GM12878 (cell line): ENCODE measurements around the gene CTBP1. TPM values are rescaled to one million over a fixed set of nuclear protein-coding genes. Genes with fewer than 3 reads are reported as not detected.
A peak's percentile ranks its signal among the peaks of the same experiment; 100 is the strongest.

ENCODE experiments used
- CBFB ChIP-seq: IDR thresholded peaks from 2 replicates; pipeline ENCODE4 v1.6.1; 2016; ENCODE audit warnings: antibody characterized with exemption, low read depth
- ETV6 ChIP-seq, 2 experiments: fragments of 450-650 bp in 1 of 2; IDR thresholded peaks in 1 of 2; conservative IDR thresholded peaks in 1 of 2; 2 replicates each; pipeline ENCODE4 v1.6.1; 2014; ENCODE audit warnings: antibody characterized with exemption in 1 of 2, borderline replicate concordance in 1 of 2, low read depth in 1 of 2, mild to moderate bottlenecking in 1 of 2, moderate library complexity in 1 of 2
- KDM1A ChIP-seq: fragments of 200-600 bp; sonication (generic); IDR thresholded peaks from 2 replicates; pipeline ENCODE4 v1.6.1; 2016; ENCODE audit warnings: borderline replicate concordance
- NR2C1 ChIP-seq: fragments of 450-650 bp; IDR thresholded peaks from 2 replicates; pipeline ENCODE4 v1.6.1; 2017; ENCODE audit warnings: antibody characterized with exemption, mild to moderate bottlenecking, moderate library complexity
- SPI1 ChIP-seq: IDR thresholded peaks from 2 replicates; pipeline ENCODE4 v1.6.1; 2011; ENCODE audit warnings: low read depth, mild to moderate bottlenecking, low read length, moderate library complexity, borderline replicate concordance; ENCODE audit not compliant: insufficient read depth
- TARDBP ChIP-seq: IDR thresholded peaks from 2 replicates; pipeline ENCODE4 v1.6.1; 2016; ENCODE audit warnings: borderline replicate concordance
- TCF7 ChIP-seq: IDR thresholded peaks from 2 replicates; pipeline ENCODE4 v1.6.1; 2014; ENCODE audit warnings: antibody characterized with exemption, borderline replicate concordance
- polyA plus RNA-seq, 11 experiments: library from polyadenylated mRNA; depleted of rRNA in 4 of 11; unstranded in 6 of 11; stranded (reverse) in 5 of 11; fragments of >200 nt; fragmentation: Nextera tagmentation in 4 of 11; fragmentation: Illumina TruSeq in 1 of 11; extraction: Ambion mirVana in 4 of 11; extraction: Trizol in 1 of 11; gene quantifications; 1 replicate in 1 of 11; 2 replicates in 10 of 11; pipeline versions ENCODE4 v1.2.1 to v1.2.3, GENCODE V29; 2011 to 2016; ENCODE audit warnings: inconsistent platforms in 2 of 11, missing spikeins in 2 of 11, low read depth in 1 of 11
- total RNA-seq, 4 experiments: library from RNA; depleted of rRNA in 3 of 4; stranded (reverse); fragments of >200 nt in 3 of 4; fragmentation: Illumina TruSeq in 1 of 4; extraction: Trizol in 1 of 4; gene quantifications; 2 replicates each; pipeline versions ENCODE4 v1.2.1 to v1.2.3, GENCODE V29; 2013 to 2021
- TF ChIP-seq, protein P1 (sequence below): fragments of 450-650 bp; IDR thresholded peaks from 2 replicates; pipeline ENCODE4 v1.6.1; 2017; ENCODE audit warnings: mild to moderate bottlenecking, low read depth, inconsistent platforms; ENCODE audit not compliant: poor library complexity, severe bottlenecking
- TF ChIP-seq, protein P2 (sequence below): fragments of 450-650 bp; IDR thresholded peaks from 2 replicates; pipeline ENCODE4 v1.6.1; 2017; ENCODE audit warnings: mild to moderate bottlenecking, moderate library complexity
- TF ChIP-seq, protein P3 (sequence below): IDR thresholded peaks from 2 replicates; pipeline ENCODE4 v1.6.1; 2012; ENCODE audit warnings: low read depth, low read length, improper control_type of control experiment

CTBP1 gene
- total and polyA plus RNA-seq, 10 of the 15 experiments (the other 5 are each of a cell fraction or from before 2014, with no cell fraction given): 7.4 to 182 (median 63.1) TPM

- TF ChIP-seq, protein P1, sequence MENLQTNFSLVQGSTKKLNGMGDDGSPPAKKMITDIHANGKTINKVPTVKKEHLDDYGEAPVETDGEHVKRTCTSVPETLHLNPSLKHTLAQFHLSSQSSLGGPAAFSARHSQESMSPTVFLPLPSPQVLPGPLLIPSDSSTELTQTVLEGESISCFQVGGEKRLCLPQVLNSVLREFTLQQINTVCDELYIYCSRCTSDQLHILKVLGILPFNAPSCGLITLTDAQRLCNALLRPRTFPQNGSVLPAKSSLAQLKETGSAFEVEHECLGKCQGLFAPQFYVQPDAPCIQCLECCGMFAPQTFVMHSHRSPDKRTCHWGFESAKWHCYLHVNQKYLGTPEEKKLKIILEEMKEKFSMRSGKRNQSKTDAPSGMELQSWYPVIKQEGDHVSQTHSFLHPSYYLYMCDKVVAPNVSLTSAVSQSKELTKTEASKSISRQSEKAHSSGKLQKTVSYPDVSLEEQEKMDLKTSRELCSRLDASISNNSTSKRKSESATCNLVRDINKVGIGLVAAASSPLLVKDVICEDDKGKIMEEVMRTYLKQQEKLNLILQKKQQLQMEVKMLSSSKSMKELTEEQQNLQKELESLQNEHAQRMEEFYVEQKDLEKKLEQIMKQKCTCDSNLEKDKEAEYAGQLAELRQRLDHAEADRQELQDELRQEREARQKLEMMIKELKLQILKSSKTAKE: peak; percentile 95
- no peak for TF ChIP-seq TARDBP
- TF ChIP-seq ETV6 (conservative IDR thresholded peaks at IDR 0.05 in 1 of 2, IDR thresholded peaks at IDR 0.05 in 1 of 2; ENCODE audit: borderline replicate concordance in 1 of 2, low read depth in 1 of 2): no peak
- peak; percentile 94 for TF ChIP-seq TCF7
- TF ChIP-seq SPI1: peak; percentile 23; the same call in 1 of the 2 replicates
- peak; percentile 69; the same call in 1 of the 2 replicates for TF ChIP-seq CBFB
- no peak for TF ChIP-seq NR2C1
- TF ChIP-seq, protein P2, sequence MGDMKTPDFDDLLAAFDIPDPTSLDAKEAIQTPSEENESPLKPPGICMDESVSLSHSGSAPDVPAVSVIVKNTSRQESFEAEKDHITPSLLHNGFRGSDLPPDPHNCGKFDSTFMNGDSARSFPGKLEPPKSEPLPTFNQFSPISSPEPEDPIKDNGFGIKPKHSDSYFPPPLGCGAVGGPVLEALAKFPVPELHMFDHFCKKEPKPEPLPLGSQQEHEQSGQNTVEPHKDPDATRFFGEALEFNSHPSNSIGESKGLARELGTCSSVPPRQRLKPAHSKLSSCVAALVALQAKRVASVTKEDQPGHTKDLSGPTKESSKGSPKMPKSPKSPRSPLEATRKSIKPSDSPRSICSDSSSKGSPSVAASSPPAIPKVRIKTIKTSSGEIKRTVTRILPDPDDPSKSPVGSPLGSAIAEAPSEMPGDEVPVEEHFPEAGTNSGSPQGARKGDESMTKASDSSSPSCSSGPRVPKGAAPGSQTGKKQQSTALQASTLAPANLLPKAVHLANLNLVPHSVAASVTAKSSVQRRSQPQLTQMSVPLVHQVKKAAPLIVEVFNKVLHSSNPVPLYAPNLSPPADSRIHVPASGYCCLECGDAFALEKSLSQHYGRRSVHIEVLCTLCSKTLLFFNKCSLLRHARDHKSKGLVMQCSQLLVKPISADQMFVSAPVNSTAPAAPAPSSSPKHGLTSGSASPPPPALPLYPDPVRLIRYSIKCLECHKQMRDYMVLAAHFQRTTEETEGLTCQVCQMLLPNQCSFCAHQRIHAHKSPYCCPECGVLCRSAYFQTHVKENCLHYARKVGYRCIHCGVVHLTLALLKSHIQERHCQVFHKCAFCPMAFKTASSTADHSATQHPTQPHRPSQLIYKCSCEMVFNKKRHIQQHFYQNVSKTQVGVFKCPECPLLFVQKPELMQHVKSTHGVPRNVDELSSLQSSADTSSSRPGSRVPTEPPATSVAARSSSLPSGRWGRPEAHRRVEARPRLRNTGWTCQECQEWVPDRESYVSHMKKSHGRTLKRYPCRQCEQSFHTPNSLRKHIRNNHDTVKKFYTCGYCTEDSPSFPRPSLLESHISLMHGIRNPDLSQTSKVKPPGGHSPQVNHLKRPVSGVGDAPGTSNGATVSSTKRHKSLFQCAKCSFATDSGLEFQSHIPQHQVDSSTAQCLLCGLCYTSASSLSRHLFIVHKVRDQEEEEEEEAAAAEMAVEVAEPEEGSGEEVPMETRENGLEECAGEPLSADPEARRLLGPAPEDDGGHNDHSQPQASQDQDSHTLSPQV: no peak
- TF ChIP-seq, protein P3, sequence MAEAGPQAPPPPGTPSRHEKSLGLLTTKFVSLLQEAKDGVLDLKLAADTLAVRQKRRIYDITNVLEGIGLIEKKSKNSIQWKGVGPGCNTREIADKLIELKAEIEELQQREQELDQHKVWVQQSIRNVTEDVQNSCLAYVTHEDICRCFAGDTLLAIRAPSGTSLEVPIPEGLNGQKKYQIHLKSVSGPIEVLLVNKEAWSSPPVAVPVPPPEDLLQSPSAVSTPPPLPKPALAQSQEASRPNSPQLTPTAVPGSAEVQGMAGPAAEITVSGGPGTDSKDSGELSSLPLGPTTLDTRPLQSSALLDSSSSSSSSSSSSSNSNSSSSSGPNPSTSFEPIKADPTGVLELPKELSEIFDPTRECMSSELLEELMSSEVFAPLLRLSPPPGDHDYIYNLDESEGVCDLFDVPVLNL: no peak
- TF ChIP-seq KDM1A: no peak
Measured at GRCh38 chr4:1218634-1219565, 30.0 kb downstream of the CTBP1 start (continued).
